Right atrium auricular region (tissue), 2 donors: Measurements from ENCODE around the gene ABR. TPM values are rescaled to one million over a fixed set of nuclear protein-coding genes. Genes with fewer than 3 reads are reported as not detected.

Experiments used
- DNase-seq: peaks from one replicate; pipeline ENCODE4 v3.0.0-alpha.2; 2019; ENCODE audit warnings: low spot score
- H3K27ac ChIP-seq, 2 donors: fragments of 200-600 bp; sonication (generic); 1 replicate in 1 of 2; 2 replicates in 1 of 2; pipeline ENCODE4 v1.5.1; 2016 to 2019
- H3K27me3 ChIP-seq, 2 donors: fragments of 200-600 bp; sonication (generic); one replicate each; pipeline versions ENCODE4 v1.5.1 to v1.6.0; 2017 to 2019
- H3K36me3 ChIP-seq: fragments of 200-600 bp; sonication (generic); one replicate; pipeline ENCODE4 v1.5.1; 2016
- H3K4me1 ChIP-seq, 2 donors: fragments of 200-600 bp; sonication (generic); one replicate each; pipeline versions ENCODE4 v1.5.1 to v1.6.0; 2017 to 2019
- H3K4me3 ChIP-seq, 2 donors: fragments of 200-600 bp; sonication (generic); 1 replicate in 1 of 2; 2 replicates in 1 of 2; pipeline ENCODE4 v1.5.1; 2017 to 2019; ENCODE audit warnings: mild to moderate bottlenecking in 1 of 2, moderate library complexity in 1 of 2
- H3K9me3 ChIP-seq, 2 donors: fragments of 200-600 bp; sonication (generic); one replicate each; pipeline ENCODE4 v1.5.1; 2019
- total RNA-seq, 2 donors: library from RNA; depleted of rRNA; stranded (reverse); fragments of >200 nt; gene quantifications; one replicate each; pipeline ENCODE4 v1.1.0, GENCODE V29; 2016
- TF ChIP-seq, protein P1 (sequence below), 2 donors: fragments of 200-600 bp; sonication (generic); IDR thresholded peaks; one replicate each; pipeline ENCODE4 v1.5.1; 2019; ENCODE audit warnings: antibody characterized with exemption in 2 of 2

ABR gene
- total RNA-seq, 2 donors from 2014 or later, result 94.9 to 116 TPM

DNA sequence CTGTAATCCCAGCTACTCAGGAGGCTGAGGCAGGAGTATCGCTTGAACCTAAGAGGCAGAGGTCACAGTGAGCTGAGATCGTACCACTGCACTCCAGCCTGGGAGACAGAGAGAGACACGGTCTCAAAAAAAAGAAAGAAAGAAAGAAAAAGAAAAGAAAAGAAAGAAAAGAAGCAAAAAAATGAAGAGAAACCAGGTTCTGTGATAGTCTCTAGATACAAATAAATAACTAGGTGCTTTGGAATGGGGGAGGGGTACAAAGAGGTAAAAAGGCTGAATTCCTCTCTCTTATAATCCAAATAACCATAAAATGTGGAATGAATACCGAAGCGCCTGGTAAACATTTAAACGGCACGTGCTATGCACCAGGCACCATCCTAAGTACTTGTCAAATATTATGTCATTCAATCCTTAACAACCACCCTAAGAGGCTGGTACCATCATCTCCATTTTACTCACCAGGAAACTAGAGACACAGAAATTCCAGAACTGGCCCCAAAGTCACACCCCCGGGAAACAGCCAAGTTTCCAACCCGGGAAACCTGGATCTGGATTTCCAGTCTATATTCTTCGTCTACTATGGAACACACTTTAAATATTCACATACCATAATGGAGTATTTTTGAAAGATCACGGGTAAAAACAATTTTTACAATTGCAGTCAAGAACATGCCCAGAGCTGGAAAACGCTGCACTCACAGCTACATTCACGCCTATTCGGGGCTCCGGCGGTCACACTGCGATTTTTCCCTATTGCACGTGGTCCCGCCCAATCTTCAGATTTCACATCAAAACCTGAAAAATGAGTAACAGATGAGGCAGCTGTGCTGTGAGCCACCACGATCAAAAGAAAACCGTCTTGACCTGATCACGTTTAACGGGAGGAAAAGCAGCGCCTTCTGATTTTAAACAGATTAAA lies 210.7 kb downstream of the ABR start:
- TF ChIP-seq, protein P1, sequence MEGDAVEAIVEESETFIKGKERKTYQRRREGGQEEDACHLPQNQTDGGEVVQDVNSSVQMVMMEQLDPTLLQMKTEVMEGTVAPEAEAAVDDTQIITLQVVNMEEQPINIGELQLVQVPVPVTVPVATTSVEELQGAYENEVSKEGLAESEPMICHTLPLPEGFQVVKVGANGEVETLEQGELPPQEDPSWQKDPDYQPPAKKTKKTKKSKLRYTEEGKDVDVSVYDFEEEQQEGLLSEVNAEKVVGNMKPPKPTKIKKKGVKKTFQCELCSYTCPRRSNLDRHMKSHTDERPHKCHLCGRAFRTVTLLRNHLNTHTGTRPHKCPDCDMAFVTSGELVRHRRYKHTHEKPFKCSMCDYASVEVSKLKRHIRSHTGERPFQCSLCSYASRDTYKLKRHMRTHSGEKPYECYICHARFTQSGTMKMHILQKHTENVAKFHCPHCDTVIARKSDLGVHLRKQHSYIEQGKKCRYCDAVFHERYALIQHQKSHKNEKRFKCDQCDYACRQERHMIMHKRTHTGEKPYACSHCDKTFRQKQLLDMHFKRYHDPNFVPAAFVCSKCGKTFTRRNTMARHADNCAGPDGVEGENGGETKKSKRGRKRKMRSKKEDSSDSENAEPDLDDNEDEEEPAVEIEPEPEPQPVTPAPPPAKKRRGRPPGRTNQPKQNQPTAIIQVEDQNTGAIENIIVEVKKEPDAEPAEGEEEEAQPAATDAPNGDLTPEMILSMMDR (IDR thresholded peaks at IDR 0.05), result no peak
- no peak for DNase-seq
- no peak overlapping the region for H3K4me3 ChIP-seq
- H3K27me3 ChIP-seq, result no peaks in the 10 kb centered on the region
- no peaks in the 10 kb centered on the region for H3K9me3 ChIP-seq
- no peak overlapping the region for H3K27ac ChIP-seq
- H3K4me1 ChIP-seq, result no peaks in the 10 kb centered on the region
- H3K36me3 ChIP-seq, result no peaks in the 10 kb centered on the region

DNA sequence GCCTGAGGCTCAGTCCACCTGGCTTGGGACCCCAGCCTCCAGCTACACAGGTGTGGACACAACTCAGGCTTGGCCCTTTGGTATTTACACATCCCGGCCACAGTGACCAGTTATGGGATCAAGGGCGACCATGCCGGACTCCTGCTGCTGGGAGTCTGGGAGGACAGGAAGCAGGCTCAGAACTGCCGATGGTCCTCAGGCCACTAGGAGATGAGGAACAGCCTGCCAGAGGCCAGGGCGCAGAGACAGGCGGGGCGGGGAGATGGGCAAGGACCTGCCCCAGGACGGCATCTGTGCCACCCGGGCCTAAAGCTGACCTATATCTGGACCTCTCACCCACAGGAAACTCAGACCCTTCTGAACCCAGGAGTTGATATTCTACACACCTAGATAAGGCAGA lies 212.7 kb downstream of the ABR start:
- no peaks in the 10 kb centered on the region for H3K36me3 ChIP-seq
- H3K4me3 ChIP-seq, result no peak overlapping the region
- H3K9me3 ChIP-seq, result no peaks in the 10 kb centered on the region
- no peak overlapping the region for H3K27ac ChIP-seq
- TF ChIP-seq, protein P1 (IDR thresholded peaks at IDR 0.05), result no peak
- no peaks in the 10 kb centered on the region for H3K27me3 ChIP-seq
- no peak for DNase-seq
- H3K4me1 ChIP-seq, result no peaks in the 10 kb centered on the region

- no peaks in the 10 kb centered on the region for H3K9me3 ChIP-seq
- no peak for DNase-seq
- H3K4me1 ChIP-seq, result no peaks in the 10 kb centered on the region
- no peaks in the 10 kb centered on the region for H3K36me3 ChIP-seq
- no peak overlapping the region for H3K4me3 ChIP-seq
- H3K27me3 ChIP-seq, result no peaks in the 10 kb centered on the region
- TF ChIP-seq, protein P1 (IDR thresholded peaks at IDR 0.05), result no peak
- no peak overlapping the region for H3K27ac ChIP-seq
Observed at GRCh38 chr17:965311-965989, 214.3 kb downstream of the ABR start.

GRCh38 chr17:964876-965275 lies 214.9 kb downstream of the ABR start:
- Histone ChIP-seq H3K4me1 (no peaks in the 10 kb centered on the region), H3K27ac (no peak overlapping the region), H3K36me3 (no peaks in the 10 kb centered on the region), H3K27me3 (no peaks in the 10 kb centered on the region), H3K4me3 (no peak overlapping the region), H3K9me3 (no peaks in the 10 kb centered on the region)
- no peak for DNase-seq
- TF ChIP-seq, protein P1 (IDR thresholded peaks at IDR 0.05), result no peak

DNA sequence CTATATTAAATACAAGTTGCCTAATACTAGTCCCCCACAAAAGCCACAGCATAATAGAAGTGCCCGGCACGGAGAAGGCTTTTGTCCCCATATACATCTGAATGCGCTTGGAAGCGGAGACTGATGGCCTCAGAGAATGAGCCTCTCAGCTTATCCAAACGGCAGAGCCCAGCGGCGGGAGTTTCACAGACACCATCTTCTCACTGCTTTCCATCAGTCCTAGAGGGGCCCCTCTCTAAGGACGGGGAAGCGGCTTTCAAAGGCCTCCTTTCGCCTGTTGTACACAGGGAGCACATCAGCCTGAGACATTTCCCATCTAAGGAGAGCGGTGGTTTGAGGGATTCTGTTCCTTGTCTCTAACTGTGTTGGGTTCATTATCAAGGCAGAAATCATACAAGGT lies 217.1 kb downstream of the ABR start:
- TF ChIP-seq, protein P1 (IDR thresholded peaks at IDR 0.05), result no peak
- H3K36me3 ChIP-seq, result no peaks in the 10 kb centered on the region
- no peak for DNase-seq
- H3K27me3 ChIP-seq, result no peaks in the 10 kb centered on the region
- H3K4me1 ChIP-seq, result peaks cover 0 to 6% of the 10 kb centered on the region in 2 donors
- H3K4me3 ChIP-seq, result no peak overlapping the region
- no peak overlapping the region for H3K27ac ChIP-seq
- H3K9me3 ChIP-seq, result no peaks in the 10 kb centered on the region
